ENCODE measurements around the gene CCPG1.
"Not testable (repeated sequence)": the region's sequence is repeated elsewhere in the genome, so short reads cannot be mapped to it uniquely, and the experiment has no call there.

CCPG1 gene

GRCh38 chr15:55402707-55403106 is 5.5 kb downstream of the CCPG1 start:
- no peak overlapping the region for H3K27ac ChIP-seq
- TF ChIP-seq CTCF (IDR thresholded peaks at IDR 0.05): no peak
- H3K27me3 ChIP-seq: no peaks in the 10 kb centered on the region
- H3K9me3 ChIP-seq: no peaks in the 10 kb centered on the region
- intact Hi-C loops (cut with DNase I; ENCODE audit: low total_unique reads): no loop called here
- peaks cover 0 to 51% (median 17%) of the 10 kb centered on the region in 4 donors for H3K4me1 ChIP-seq
- H3K4me3 ChIP-seq: no peak overlapping the region
- H3K36me3 ChIP-seq: peaks cover 0 to 7% (median 0%) of the 10 kb centered on the region in 3 donors
- no peak for DNase-seq

- no peak for DNase-seq
- Histone ChIP-seq H3K27me3 (no peaks in the 10 kb centered on the region), H3K9me3 (no peaks in the 10 kb centered on the region), H3K36me3 (peaks cover 0 to 7% (median 0%) of the 10 kb centered on the region in 3 donors), H3K27ac (no peak overlapping the region), H3K4me1 (peaks cover 0 to 46% (median 17%) of the 10 kb centered on the region in 4 donors), H3K4me3 (no peak overlapping the region)
- intact Hi-C loops (cut with DNase I; ENCODE audit: low total_unique reads): no loop called here
- TF ChIP-seq CTCF (IDR thresholded peaks at IDR 0.05): no peak
These were observed 6.3 kb downstream of the CCPG1 start for GRCh38 chr15:55401786-55402246.

- H3K27me3 ChIP-seq; H3K36me3 ChIP-seq; H3K27ac ChIP-seq; H3K9me3 ChIP-seq; DNase-seq; H3K4me3 ChIP-seq; intact Hi-C loops (cut with DNase I; ENCODE audit: low total_unique reads): not testable (repeated sequence)
- peaks cover 0 to 44% (median 9%) of the 10 kb centered on the region in 4 donors for H3K4me1 ChIP-seq
These were observed 8.1 kb downstream of the CCPG1 start for GRCh38 chr15:55400050-55400449.

DNA sequence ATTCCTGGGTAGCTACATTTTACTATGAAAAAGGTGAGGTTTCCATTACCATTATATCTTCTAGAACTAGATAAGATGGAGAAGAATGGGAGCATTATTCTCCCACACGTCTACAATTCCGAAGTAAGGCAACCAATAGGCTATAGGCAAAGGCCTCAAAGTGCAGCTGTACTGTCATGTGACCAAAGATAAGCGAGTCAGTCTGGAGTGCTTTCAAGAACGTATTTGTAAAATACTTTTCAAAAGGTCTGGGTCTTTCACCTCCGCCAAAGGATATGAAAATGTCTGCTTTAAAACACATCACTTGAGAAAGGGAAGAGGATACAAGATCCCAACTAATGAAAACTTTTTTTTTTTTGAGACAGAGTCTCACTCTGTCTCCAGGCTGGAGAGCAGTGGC is 9.9 kb downstream of the CCPG1 start:
- Histone ChIP-seq H3K27me3 (no peaks in the 10 kb centered on the region), H3K9me3 (no peaks in the 10 kb centered on the region), H3K4me3 (no peak overlapping the region), H3K4me1 (peaks cover 0 to 26% (median 3%) of the 10 kb centered on the region in 4 donors), H3K27ac (no peak overlapping the region), H3K36me3 (peaks cover 0 to 7% (median 0%) of the 10 kb centered on the region in 3 donors)
- no peak for DNase-seq
- intact Hi-C loops (cut with DNase I; ENCODE audit: low total_unique reads): no loop called here
- no peak for TF ChIP-seq CTCF (IDR thresholded peaks at IDR 0.05)

- intact Hi-C loops (cut with DNase I; ENCODE audit: low total_unique reads): no loop called here
- no peak for DNase-seq
- Histone ChIP-seq H3K27me3 (no peaks in the 10 kb centered on the region), H3K4me1 (peaks cover 0 to 15% (median 0%) of the 10 kb centered on the region in 4 donors), H3K27ac (no peak overlapping the region), H3K36me3 (peaks cover 0 to 10% (median 0%) of the 10 kb centered on the region in 3 donors), H3K4me3 (no peak overlapping the region), H3K9me3 (no peaks in the 10 kb centered on the region)
- no peak for TF ChIP-seq CTCF (IDR thresholded peaks at IDR 0.05)
These were observed 13.5 kb downstream of the CCPG1 start for GRCh38 chr15:55394694-55395093.

- no peak for TF ChIP-seq CTCF (IDR thresholded peaks at IDR 0.05)
- intact Hi-C loops (cut with DNase I; ENCODE audit: low total_unique reads): no loop called here
- H3K27me3 ChIP-seq: no peaks in the 10 kb centered on the region
- no peak overlapping the region for H3K4me3 ChIP-seq
- peaks cover 17 to 40% (median 23%) of the 10 kb centered on the region in 3 donors for H3K36me3 ChIP-seq
- H3K27ac ChIP-seq: no peak overlapping the region
- no peak for DNase-seq
- H3K9me3 ChIP-seq: no peaks in the 10 kb centered on the region
- H3K4me1 ChIP-seq: no peaks in the 10 kb centered on the region
These were observed 18.9 kb downstream of the CCPG1 start for GRCh38 chr15:55389264-55389607.

Data from tibial artery (tissue), 4 donors.